HepG2 (cell line): ENCODE results near the gene LYRM7. TPM values are rescaled to one million over a fixed set of nuclear protein-coding genes. Genes with fewer than 3 reads are reported as not detected.

Experiments used
- ATAC-seq: fragments of 200-7000 bp; cut with Tn5 transposase; 3 replicates; pipeline ENCODE4 v1.9.1; 2020; ENCODE audit warnings: mild to moderate bottlenecking, moderate library complexity
- BruUV-seq: library from RNA; stranded (reverse); fragments of 400-500 nt; replicated peaks from 2 replicates; lab custom pipeline; 2021; lab: Mats Ljungman, UMichigan
- CTCF ChIA-PET: fragments of 300-600 bp; formaldehyde crosslinking; extraction: SDS; loops from one replicate; lab custom pipeline; 2021; ENCODE audit warnings: low total read pairs, inconsistent platforms, low intra/inter-chr PET ratio; lab: Yijun Ruan, JAX
- POLR2A ChIA-PET: fragments of 350-600 bp; sonication (Branson Sonifier 250); formaldehyde crosslinking; loops from one replicate; lab custom pipeline; 2020; ENCODE audit warnings: antibody characterized with exemption, inconsistent platforms; lab: Yijun Ruan, JAX
- DNase-seq: peaks from one replicate; pipeline ENCODE4 v3.0.0-alpha.2; 2015; ENCODE audit warnings: low spot score
- FAIRE-seq: peaks from 3 replicates; lab custom pipeline; 2011; peaks lifted over from hg19 to GRCh38; lab: Jason Lieb, UNC
- H2AFZ ChIP-seq: one replicate; pipeline ENCODE4 v1.6.1; 2011; ENCODE audit warnings: low read length, inconsistent platforms
- H3K27ac ChIP-seq: fragments of 300-600 bp; 3 replicates; pipeline ENCODE4 v1.8.0; 2011; ENCODE audit warnings: mixed run types, mild to moderate bottlenecking, mixed read lengths, low read length, inconsistent platforms; ENCODE audit not compliant: insufficient read depth; ENCODE audit errors: extremely low read length
- H3K27me3 ChIP-seq, 2 experiments: fragments of 200-600 bp in 1 of 2; 2 replicates in 1 of 2; 3 replicates in 1 of 2; pipeline versions ENCODE4 v1.6.0 to v1.8.0; 2011; ENCODE audit warnings: low read length in 2 of 2, mild to moderate bottlenecking in 2 of 2, moderate library complexity in 2 of 2, inconsistent platforms in 1 of 2; ENCODE audit not compliant: insufficient read depth in 2 of 2, control insufficient read depth in 1 of 2
- H3K36me3 ChIP-seq, 2 experiments: fragments of 200-600 bp in 1 of 2; replicated peaks in 1 of 2; 2 replicates in 1 of 2; 3 replicates in 1 of 2; pipeline versions ENCODE4 v1.5.1 to v1.8.0; 2011; ENCODE audit warnings: low read length in 2 of 2, inconsistent platforms in 1 of 2; ENCODE audit not compliant: insufficient read depth in 2 of 2, control insufficient read depth in 1 of 2
- H3K4me1 ChIP-seq: 2 replicates; pipeline ENCODE4 v1.5.1; 2012; ENCODE audit warnings: low read length, inconsistent platforms; ENCODE audit not compliant: insufficient read depth
- H3K4me2 ChIP-seq: 2 replicates; pipeline ENCODE4 v1.6.0; 2011; ENCODE audit warnings: low read depth, low read length, inconsistent platforms
- H3K4me3 ChIP-seq, 3 experiments: fragments of 200-600 bp in 1 of 3; sonication (generic), shearing (Covaris generic) in 1 of 3; replicated peaks in 1 of 3; 2 replicates each; pipeline ENCODE4 v1.5.1; 2011 to 2016; ENCODE audit warnings: low read length in 3 of 3, inconsistent platforms in 2 of 3, low read depth in 2 of 3, mild to moderate bottlenecking in 2 of 3, control low read depth in 1 of 3, mixed read lengths in 1 of 3; ENCODE audit not compliant: insufficient read depth in 1 of 3
- H3K79me2 ChIP-seq: one replicate; pipeline ENCODE4 v1.6.1; 2011; ENCODE audit warnings: low read length, inconsistent platforms; ENCODE audit not compliant: insufficient read depth
- H3K9ac ChIP-seq: 2 replicates; pipeline ENCODE4 v1.6.0; 2011; ENCODE audit warnings: mild to moderate bottlenecking, low read depth, low read length, inconsistent platforms; ENCODE audit not compliant: insufficient read depth
- H3K9me3 ChIP-seq: 2 replicates; pipeline ENCODE4 v1.5.1; 2012; ENCODE audit warnings: mild to moderate bottlenecking, low read length
- H4K20me1 ChIP-seq: 2 replicates; pipeline ENCODE4 v1.6.0; 2011; ENCODE audit warnings: inconsistent platforms, mild to moderate bottlenecking, low read length, moderate library complexity; ENCODE audit not compliant: insufficient read depth
- GRHL1 ChIP-seq: sonication (generic); formaldehyde crosslinking; conservative IDR thresholded peaks from 2 replicates; pipeline ENCODE4 v1.8.0; 2022; ENCODE audit warnings: missing genetic modification reagents
- MXI1 ChIP-seq: IDR thresholded peaks from 3 replicates; pipeline ENCODE4 v1.6.1; 2012; ENCODE audit warnings: low read depth, low read length, inconsistent platforms, borderline replicate concordance
- PHB2 ChIP-seq: fragments of 450-650 bp; IDR thresholded peaks from 2 replicates; pipeline ENCODE4 v1.6.1; 2018; ENCODE audit not compliant: partially characterized antibody
- RORA ChIP-seq: sonication (generic); formaldehyde crosslinking; IDR thresholded peaks from 2 replicates; pipeline ENCODE4 v1.5.0; 2020; ENCODE audit warnings: mild to moderate bottlenecking, missing genetic modification reagents, moderate library complexity
- TFDP2 ChIP-seq: sonication (generic); formaldehyde crosslinking; IDR thresholded peaks from 2 replicates; pipeline ENCODE4 v1.4.0; 2020; ENCODE audit warnings: missing genetic modification reagents
- ZBTB21 ChIP-seq: sonication (generic); formaldehyde crosslinking; IDR thresholded peaks from 2 replicates; pipeline ENCODE4 v1.4.0; 2020; ENCODE audit warnings: missing genetic modification reagents
- ZEB1 ChIP-seq: IDR thresholded peaks from 2 replicates; pipeline ENCODE4 v1.6.1; 2012; ENCODE audit warnings: mild to moderate bottlenecking, low read depth, inconsistent platforms; ENCODE audit not compliant: insufficient replicate concordance
- ZNF124 ChIP-seq: sonication (generic); formaldehyde crosslinking; IDR thresholded peaks from 2 replicates; pipeline ENCODE4 v1.4.0; 2020; ENCODE audit warnings: missing genetic modification reagents
- ZNF20 ChIP-seq: sonication (generic); formaldehyde crosslinking; IDR thresholded peaks from 2 replicates; pipeline ENCODE4 v1.4.0; 2020; ENCODE audit warnings: mild to moderate bottlenecking, moderate library complexity, missing genetic modification reagents
- ZNF451 ChIP-seq: sonication (generic); formaldehyde crosslinking; IDR thresholded peaks from 2 replicates; pipeline ENCODE4 v1.5.0; 2020; ENCODE audit warnings: mild to moderate bottlenecking, missing genetic modification reagents
- ZNF512 ChIP-seq: sonication (generic); formaldehyde crosslinking; IDR thresholded peaks from 2 replicates; pipeline ENCODE4 v1.4.0; 2020; ENCODE audit warnings: mild to moderate bottlenecking, missing genetic modification reagents
- ZNF574 ChIP-seq: sonication (generic); formaldehyde crosslinking; IDR thresholded peaks from 2 replicates; pipeline ENCODE4 v1.4.0; 2020; ENCODE audit warnings: missing genetic modification reagents
- ZNF674 ChIP-seq: sonication (generic); formaldehyde crosslinking; IDR thresholded peaks from 2 replicates; pipeline ENCODE4 v1.5.0; 2020; ENCODE audit warnings: low read depth, mild to moderate bottlenecking, missing genetic modification reagents
- ZNF713 ChIP-seq: sonication (generic); formaldehyde crosslinking; IDR thresholded peaks from 2 replicates; pipeline ENCODE4 v1.4.0; 2020; ENCODE audit warnings: mild to moderate bottlenecking, missing genetic modification reagents
- ZSCAN9 ChIP-seq: IDR thresholded peaks from 2 replicates; pipeline ENCODE4 v1.6.1; 2016; ENCODE audit warnings: borderline replicate concordance
- WGBS: methylation state at CpG from one replicate; pipeline ENCODE4 v1.1.6; 2017; ENCODE audit warnings: low lambda C conversion rate; 5-methylcytosine and 5-hydroxymethylcytosine counted together
- in situ Hi-C: cut with HindIII; loops from 2 replicates; pipeline ENCODE4 v1.10.0; 2017; ENCODE audit warnings: low pct_unique_long_range_greater_than_20kb; ENCODE audit not compliant: extremely low pct_ligation_motif_present
- intact Hi-C: fragments of 100-400 bp; cut with micrococcal nuclease; formaldehyde crosslinking; loops from one replicate; pipeline ENCODE4 v1.10.0; 2022; ENCODE audit not compliant: unreplicated experiment
- polyA plus RNA-seq, 8 experiments: library from polyadenylated mRNA; depleted of rRNA in 3 of 8; stranded (reverse) in 7 of 8; unstranded in 1 of 8; fragments of >200 nt; fragmentation: Illumina TruSeq in 4 of 8; extraction: Trizol in 4 of 8; gene quantifications; 2 replicates each; pipeline versions ENCODE4 v1.2.1 to v1.2.3, GENCODE V29; 2011 to 2016; ENCODE audit warnings: low read depth in 4 of 8, missing spikeins in 1 of 8, mixed read lengths in 1 of 8; ENCODE audit not compliant: insufficient read depth in 1 of 8
- total RNA-seq, 5 experiments: library from RNA; depleted of rRNA; stranded (reverse); fragments of >200 nt; fragmentation: Illumina TruSeq; extraction: Trizol; gene quantifications; 2 replicates each; pipeline ENCODE4 v1.2.3, GENCODE V29; 2016; ENCODE audit warnings: low read depth in 1 of 5

LYRM7 gene
- total and polyA plus RNA-seq, 2 of the 13 experiments (the other 11 are each of a cell fraction or from before 2014, with no cell fraction given): 3.0 to 5.5 TPM

- no peak for TF ChIP-seq GRHL1 (CRISPR knock-in tag)
- TF ChIP-seq ZNF713 (CRISPR knock-in tag): no peak
- no peak for TF ChIP-seq ZNF20 (CRISPR knock-in tag)
Measured at GRCh38 chr5:131214609-131215227, 44.0 kb downstream of the LYRM7 start (continued).

- H3K4me3 ChIP-seq: no peak overlapping the region
- ATAC-seq (no peak), FAIRE-seq (no peak), DNase-seq (no peak)
- WGBS: 46% methylated on average over 4 of the region's 4 CpGs
- no peak overlapping the region for H3K4me2 ChIP-seq
- no peaks in the 10 kb centered on the region for H3K79me2 ChIP-seq
- no peak overlapping the region for H2AFZ ChIP-seq
- no peaks in the 10 kb centered on the region for H4K20me1 ChIP-seq
- H3K9ac ChIP-seq: no peak overlapping the region
- H3K4me1 ChIP-seq: no peaks in the 10 kb centered on the region
- POLR2A ChIA-PET: no interaction called here
- intact Hi-C loops: no loop called here
- H3K9me3 ChIP-seq: no peaks in the 10 kb centered on the region
- in situ Hi-C loops: no loop called here
- no peaks in the 10 kb centered on the region for H3K36me3 ChIP-seq
- H3K27me3 ChIP-seq: no peaks in the 10 kb centered on the region
- no TSS peak for BruUV-seq
- no peak overlapping the region for H3K27ac ChIP-seq
- CTCF ChIA-PET: no interaction called here
- TF ChIP-seq ZSCAN9: no peak
- TF ChIP-seq RORA: no peak
- no peak for TF ChIP-seq ZEB1
- TF ChIP-seq ZNF674 (CRISPR knock-in tag): no peak
- no peak for TF ChIP-seq ZBTB21
- no peak for TF ChIP-seq ZNF512
- TF ChIP-seq TFDP2: no peak
- TF ChIP-seq MXI1: no peak
- no peak for TF ChIP-seq PHB2
- TF ChIP-seq ZNF451 (CRISPR knock-in tag): no peak
- TF ChIP-seq ZNF574 (CRISPR knock-in tag): no peak
- no peak for TF ChIP-seq ZNF124 (CRISPR knock-in tag)
Measured at GRCh38 chr5:131217791-131218190, 47.0 kb downstream of the LYRM7 start.
